Panc1 (cell line): Measurements from ENCODE around the gene LRRTM3. TPM values are rescaled to one million over a fixed set of nuclear protein-coding genes. Genes with fewer than 3 reads are reported as not detected.

Source experiments
- ATAC-seq: fragments of 200-7000 bp; cut with Tn5 transposase; 2 replicates; pipeline ENCODE4 v1.9.1; 2020; ENCODE audit warnings: mild to moderate bottlenecking, moderate library complexity
- BruUV-seq: library from RNA; stranded (reverse); fragments of 400-500 nt; replicated peaks from 2 replicates; lab custom pipeline; 2021; lab: Mats Ljungman, UMichigan
- CTCF ChIA-PET: fragments of 300-600 bp; sonication (Branson Sonifier 250); formaldehyde crosslinking; loops from one replicate; lab custom pipeline; 2022; ENCODE audit warnings: antibody characterized with exemption; lab: Charles Lee
- POLR2A ChIA-PET: fragments of 300-600 bp; sonication (Branson Sonifier 250); formaldehyde crosslinking; loops from one replicate; lab custom pipeline; 2022; ENCODE audit warnings: antibody characterized with exemption; lab: Charles Lee
- DNase-seq: peaks from one replicate; pipeline ENCODE4 v3.0.0-alpha.2; 2010; ENCODE audit warnings: low read depth, low spot score
- H3K27ac ChIP-seq: 2 replicates; pipeline ENCODE4 v1.5.1; 2011; ENCODE audit warnings: mild to moderate bottlenecking, low read length, inconsistent platforms
- H3K27me3 ChIP-seq: fragments of 200-500 bp; sonication (Bioruptor generic); 2 replicates; pipeline ENCODE4 v1.6.0; 2014; ENCODE audit warnings: low read length, inconsistent platforms; ENCODE audit not compliant: control insufficient read depth, insufficient read depth
- H3K36me3 ChIP-seq: fragments of 200-500 bp; sonication (Bioruptor generic); 2 replicates; pipeline ENCODE4 v1.5.1; 2014; ENCODE audit warnings: inconsistent platforms, mild to moderate bottlenecking, low read length, moderate library complexity; ENCODE audit not compliant: control insufficient read depth, insufficient read depth
- H3K4me1 ChIP-seq: 2 replicates; pipeline ENCODE4 v1.5.1; 2011; ENCODE audit warnings: inconsistent platforms, mild to moderate bottlenecking, low read length, moderate library complexity; ENCODE audit not compliant: control insufficient read depth, insufficient read depth
- H3K4me3 ChIP-seq, 2 experiments: 2 replicates each; pipeline ENCODE4 v1.5.1; 2011 to 2012; ENCODE audit warnings: low read depth in 2 of 2, low read length in 2 of 2, mild to moderate bottlenecking in 2 of 2, inconsistent platforms in 1 of 2, moderate library complexity in 1 of 2
- H3K9me3 ChIP-seq: fragments of 200-500 bp; sonication (Bioruptor generic); 2 replicates; pipeline ENCODE4 v1.5.1; 2014; ENCODE audit warnings: low read depth, mild to moderate bottlenecking, inconsistent platforms, low read length, moderate library complexity; ENCODE audit not compliant: control insufficient read depth, insufficient read depth
- CTCF ChIP-seq: fragments of 450-650 bp; IDR thresholded peaks from 2 replicates; pipeline ENCODE4 v1.5.1; 2017; ENCODE audit warnings: mild to moderate bottlenecking
- POLR2AphosphoS5 ChIP-seq: IDR thresholded peaks from 2 replicates; pipeline ENCODE4 v1.6.1; 2012; ENCODE audit warnings: mild to moderate bottlenecking, low read depth, low read length, moderate library complexity
- REST ChIP-seq, 2 experiments: IDR thresholded peaks; 2 replicates each; pipeline ENCODE4 v1.6.1; 2011 to 2012; ENCODE audit warnings: low read depth in 2 of 2, control low read depth in 1 of 2, low read length in 1 of 2, mild to moderate bottlenecking in 1 of 2, moderate library complexity in 1 of 2; ENCODE audit not compliant: insufficient read depth in 1 of 2
- SIN3A ChIP-seq: IDR thresholded peaks from 2 replicates; pipeline ENCODE4 v1.6.1; 2012; ENCODE audit warnings: low read depth, mild to moderate bottlenecking, low read length, moderate library complexity, borderline replicate concordance; ENCODE audit not compliant: insufficient read depth
- TCF7L2 ChIP-seq: IDR thresholded peaks from 2 replicates; pipeline ENCODE4 v1.6.1; 2011; ENCODE audit warnings: mild to moderate bottlenecking, low read depth, low read length, inconsistent platforms
- in situ Hi-C: cut with HindIII; loops from 2 replicates; pipeline ENCODE4 v1.10.0; 2016; ENCODE audit warnings: low sequenced_read_pairs, low pct_unique_long_range_greater_than_20kb
- intact Hi-C: fragments of 100-400 bp; cut with micrococcal nuclease; formaldehyde crosslinking; loops from one replicate; pipeline ENCODE4 v1.10.0; 2022; ENCODE audit not compliant: unreplicated experiment
- total RNA-seq: library from RNA; stranded (reverse); gene quantifications from one replicate; pipeline ENCODE4 v1.2.1, GENCODE V29; 2021; ENCODE audit not compliant: unreplicated experiment

Gene LRRTM3
- total RNA-seq, 1 experiment from 2014 or later, result 0.10 TPM

GRCh38 chr10:67045404-67045803 is 119.6 kb downstream of the LRRTM3 start:
- ChIA-PET POLR2A (no interaction called here), CTCF (no interaction called here)
- ATAC-seq, result no peak
- TF ChIP-seq TCF7L2 (no peak), POLR2AphosphoS5 (no peak), REST (IDR thresholded peaks at IDR 0.05; ENCODE audit: insufficient read depth in 1 of 2, low read depth in 2 of 2, low read length in 1 of 2) (no peak), SIN3A (no peak), CTCF (no peak)
- no peaks in the 10 kb centered on the region for H3K27me3 ChIP-seq
- no peaks in the 10 kb centered on the region for H3K9me3 ChIP-seq
- H3K4me3 ChIP-seq, result no peak overlapping the region
- in situ Hi-C loops, result no loop called here
- no peaks in the 10 kb centered on the region for H3K4me1 ChIP-seq
- intact Hi-C loops, result no loop called here
- no TSS peak for BruUV-seq
- H3K27ac ChIP-seq, result no peak overlapping the region
- no peaks in the 10 kb centered on the region for H3K36me3 ChIP-seq
- DNase-seq, result no peak

GRCh38 chr10:67046507-67046906 is 120.7 kb downstream of the LRRTM3 start:
- BruUV-seq, result no TSS peak
- H3K36me3 ChIP-seq, result no peaks in the 10 kb centered on the region
- no peaks in the 10 kb centered on the region for H3K27me3 ChIP-seq
- H3K27ac ChIP-seq, result no peak overlapping the region
- ChIA-PET POLR2A (no interaction called here), CTCF (no interaction called here)
- H3K4me3 ChIP-seq, result no peak overlapping the region
- ATAC-seq, result no peak
- TF ChIP-seq SIN3A (no peak), CTCF (no peak), TCF7L2 (no peak), POLR2AphosphoS5 (no peak), REST (IDR thresholded peaks at IDR 0.05; ENCODE audit: insufficient read depth in 1 of 2, low read depth in 2 of 2, low read length in 1 of 2) (no peak)
- H3K9me3 ChIP-seq, result no peaks in the 10 kb centered on the region
- in situ Hi-C loops (no loop called here), intact Hi-C loops (no loop called here)
- no peaks in the 10 kb centered on the region for H3K4me1 ChIP-seq
- DNase-seq, result no peak
